Mammary epithelial cell (primary cell): ENCODE measurements around the gene ADGRE3.

Experiments used
- EZH2 ChIP-seq: IDR thresholded peaks from 2 replicates; pipeline ENCODE4 v1.6.1; 2012; ENCODE audit warnings: low read length, inconsistent platforms, borderline replicate concordance
- TF ChIP-seq, protein P1 (sequence below), 2 donors: IDR thresholded peaks in 1 of 2; conservative IDR thresholded peaks in 1 of 2; 2 replicates each; pipeline ENCODE4 v1.5.1; 2011 to 2012; ENCODE audit warnings: inconsistent platforms in 2 of 2, low read length in 2 of 2, mild to moderate bottlenecking in 2 of 2, control low read depth in 1 of 2, low read depth in 1 of 2; ENCODE audit not compliant: insufficient read depth in 1 of 2; ENCODE audit errors: extremely low read depth in 1 of 2

DNA sequence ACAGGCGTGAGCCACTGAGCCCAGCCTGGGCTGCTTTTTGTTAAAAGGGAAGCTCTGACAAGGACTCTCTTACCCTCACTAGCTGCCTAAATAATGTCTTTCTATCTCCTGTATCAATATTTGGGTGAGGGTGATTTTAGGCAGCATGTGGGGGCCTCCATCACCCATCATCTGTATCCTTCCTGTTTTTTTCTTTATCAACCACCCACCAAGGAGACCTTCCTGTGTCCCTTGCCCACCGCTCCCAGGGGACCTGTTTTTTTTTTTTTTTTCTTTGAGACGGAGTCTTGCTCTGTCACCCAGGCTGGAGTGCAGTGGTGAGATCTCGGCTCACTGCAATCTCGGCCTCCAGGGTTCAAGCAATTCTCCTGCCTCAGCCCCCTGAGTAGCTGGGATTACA is 97.4 kb downstream of the ADGRE3 start:
- TF ChIP-seq, protein P1, sequence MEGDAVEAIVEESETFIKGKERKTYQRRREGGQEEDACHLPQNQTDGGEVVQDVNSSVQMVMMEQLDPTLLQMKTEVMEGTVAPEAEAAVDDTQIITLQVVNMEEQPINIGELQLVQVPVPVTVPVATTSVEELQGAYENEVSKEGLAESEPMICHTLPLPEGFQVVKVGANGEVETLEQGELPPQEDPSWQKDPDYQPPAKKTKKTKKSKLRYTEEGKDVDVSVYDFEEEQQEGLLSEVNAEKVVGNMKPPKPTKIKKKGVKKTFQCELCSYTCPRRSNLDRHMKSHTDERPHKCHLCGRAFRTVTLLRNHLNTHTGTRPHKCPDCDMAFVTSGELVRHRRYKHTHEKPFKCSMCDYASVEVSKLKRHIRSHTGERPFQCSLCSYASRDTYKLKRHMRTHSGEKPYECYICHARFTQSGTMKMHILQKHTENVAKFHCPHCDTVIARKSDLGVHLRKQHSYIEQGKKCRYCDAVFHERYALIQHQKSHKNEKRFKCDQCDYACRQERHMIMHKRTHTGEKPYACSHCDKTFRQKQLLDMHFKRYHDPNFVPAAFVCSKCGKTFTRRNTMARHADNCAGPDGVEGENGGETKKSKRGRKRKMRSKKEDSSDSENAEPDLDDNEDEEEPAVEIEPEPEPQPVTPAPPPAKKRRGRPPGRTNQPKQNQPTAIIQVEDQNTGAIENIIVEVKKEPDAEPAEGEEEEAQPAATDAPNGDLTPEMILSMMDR (conservative IDR thresholded peaks at IDR 0.05 in 1 of 2, IDR thresholded peaks at IDR 0.05 in 1 of 2; ENCODE audit: extremely low read depth in 1 of 2, insufficient read depth in 1 of 2, low read depth in 1 of 2, low read length in 2 of 2), result no peak
- no peak for TF ChIP-seq EZH2
